NCI-H82 treated with DMSO at 0.1 percent for 48 hours (cell line): ENCODE data around the gene MSL3B.
"Not testable (repeated sequence)": the region's sequence is repeated elsewhere in the genome, so short reads cannot be mapped to it uniquely, and the experiment has no call there.

Source experiments
- DNase-seq: peaks from one replicate; lab custom pipeline; 2025; ENCODE audit not compliant: unreplicated experiment; lab: John Stamatoyannopoulos, UW

MSL3B gene

DNA sequence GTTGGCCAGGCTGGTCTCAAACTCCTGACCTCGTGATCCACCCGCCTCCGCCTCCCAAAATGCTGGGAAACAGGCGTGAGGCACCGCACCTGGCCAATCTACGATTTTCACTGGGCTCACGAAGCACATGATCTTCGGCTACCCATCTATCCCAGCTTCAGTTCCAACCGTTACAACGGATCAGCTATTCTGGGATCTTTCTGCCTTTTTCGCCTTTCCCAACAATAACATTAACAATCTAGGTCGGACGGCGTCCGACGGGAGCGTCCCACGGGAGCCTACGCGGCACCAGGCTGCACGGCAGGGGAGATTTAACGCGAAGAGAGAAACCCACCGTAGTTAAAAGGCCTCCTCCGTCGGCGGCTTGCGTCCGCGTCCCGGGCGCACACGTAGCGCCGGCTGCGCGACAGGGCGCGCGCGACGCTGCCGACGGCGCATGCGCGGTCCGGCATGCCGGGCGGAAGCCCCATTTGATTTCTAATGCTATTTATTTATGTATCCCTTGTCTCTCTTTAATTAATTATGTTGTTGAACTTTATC, at the start of gene MSL3B:
Gene MSL3B (minus strand): TSS at position 394 of the 540 bp plus-strand sequence.
- no peak for DNase-seq

DNA sequence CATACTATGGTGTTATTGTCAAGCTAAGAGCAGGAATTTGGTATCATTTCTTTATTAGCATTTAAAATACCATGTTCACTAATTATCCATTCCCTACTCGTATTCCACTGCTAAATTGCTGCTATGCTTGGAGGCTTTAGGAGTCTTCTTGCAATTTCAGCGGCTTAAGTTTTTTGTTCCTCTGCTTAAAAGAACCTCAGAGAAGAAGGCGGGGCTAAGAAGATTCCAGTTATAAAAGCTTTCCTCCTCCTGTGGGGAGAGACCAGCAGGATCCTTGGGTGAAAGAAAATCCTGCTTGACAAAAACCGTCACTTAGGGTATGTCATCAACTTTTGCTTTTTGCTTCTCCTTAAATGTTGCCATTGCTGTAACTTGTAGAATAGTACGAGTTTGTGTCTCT, 48.9 kb upstream of the MSL3B start, which contains the start of gene TRPM8:
Gene TRPM8 (plus strand): TSS at position 258 of the 400 bp plus-strand sequence. CDS start 9,165 bp downstream, outside the sequence.
- DNase-seq = peak; percentile 27

DNA sequence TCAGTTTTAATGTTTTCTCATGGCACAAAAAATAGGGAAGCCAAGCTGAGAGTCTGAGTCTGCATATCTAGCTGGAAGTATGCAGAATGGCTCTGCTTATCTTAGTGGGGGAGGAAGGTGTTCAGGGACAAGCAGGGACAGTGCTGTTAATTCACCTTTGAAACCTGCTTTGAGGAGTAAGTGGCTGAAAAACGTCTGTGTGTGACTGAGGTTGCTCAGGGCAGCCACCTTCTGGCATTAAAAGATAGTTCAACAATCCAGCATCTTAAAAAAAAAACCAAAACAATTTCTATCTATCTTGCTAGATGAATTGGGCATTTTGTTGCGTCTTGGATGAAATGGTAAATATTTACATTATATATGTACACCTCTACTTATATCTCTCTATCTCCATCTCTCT, 46.9 kb upstream of the MSL3B start:
- no peak for DNase-seq

DNA sequence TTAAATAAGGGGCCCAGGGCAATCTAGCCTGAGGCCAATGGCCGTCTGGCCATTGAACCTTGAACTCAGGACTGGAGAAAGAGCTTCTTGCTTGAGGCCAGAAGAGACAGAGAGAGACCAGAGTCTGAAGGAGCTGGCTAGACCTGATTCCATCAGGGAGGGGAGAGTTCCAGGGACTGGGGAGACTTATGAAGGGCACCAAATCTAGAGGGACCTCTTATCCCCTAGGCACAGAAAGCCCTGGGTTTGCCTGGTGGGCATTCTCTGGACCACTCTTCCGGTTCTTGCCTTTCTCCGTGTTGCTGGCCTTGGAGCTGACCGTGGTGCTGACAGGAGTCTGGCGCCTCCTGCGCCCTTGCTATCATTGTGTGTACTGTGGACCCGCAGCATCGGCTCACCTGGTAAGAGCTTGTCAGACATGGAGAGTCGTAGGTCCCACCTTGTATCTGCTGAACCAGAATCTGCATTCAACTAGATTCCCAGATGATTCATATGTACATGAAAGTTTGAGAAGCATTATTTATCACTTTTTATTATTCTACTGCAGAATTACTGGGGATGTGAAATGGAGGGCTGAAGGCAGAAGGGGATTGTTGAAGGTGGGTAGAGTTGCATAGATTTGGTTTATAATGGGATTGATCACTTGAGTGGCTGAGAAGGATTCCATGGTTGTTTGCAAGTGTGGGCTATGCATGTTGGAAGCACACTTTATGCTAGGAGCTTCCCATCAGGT, 44.7 kb upstream of the MSL3B start:
- no peak for DNase-seq

DNA sequence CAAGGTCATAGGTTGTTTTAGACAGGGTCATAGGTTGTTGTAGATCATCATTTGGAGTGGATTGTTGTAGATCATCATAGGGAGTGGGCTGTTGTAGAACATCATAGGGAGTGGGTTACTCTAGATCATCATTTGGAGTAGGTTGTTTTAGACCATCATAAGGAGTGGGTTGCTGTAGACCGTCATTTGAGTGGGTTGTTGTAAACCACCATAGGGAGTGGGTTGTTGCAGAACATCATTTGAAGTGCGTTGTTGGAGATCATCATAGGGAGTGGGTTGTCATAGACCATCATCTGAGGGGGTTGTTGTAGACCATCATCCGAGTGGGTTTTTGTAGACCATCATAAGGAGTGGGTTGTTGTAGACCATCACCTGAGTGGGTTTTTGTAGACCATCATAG, 39.4 kb upstream of the MSL3B start:
- no peak for DNase-seq

DNA sequence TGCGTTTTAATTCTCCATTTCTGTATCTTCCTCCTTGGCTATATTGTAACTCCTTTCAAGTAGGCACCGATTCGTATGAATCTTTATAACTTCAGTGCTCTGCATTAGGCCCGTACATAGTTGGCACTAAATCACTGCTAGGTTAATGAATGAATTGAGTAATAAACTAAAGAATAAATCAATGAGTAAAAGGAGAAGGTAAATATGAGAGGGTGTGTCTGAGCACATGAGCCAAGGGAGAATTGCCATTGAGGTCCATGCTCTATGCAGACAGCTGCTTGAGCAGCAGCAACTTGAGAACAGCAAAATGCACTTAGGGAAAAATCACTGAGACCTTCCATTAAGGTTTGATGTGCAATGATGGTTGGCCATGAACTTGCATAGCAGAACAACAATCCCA, 37.8 kb upstream of the MSL3B start:
- no peak for DNase-seq

DNA sequence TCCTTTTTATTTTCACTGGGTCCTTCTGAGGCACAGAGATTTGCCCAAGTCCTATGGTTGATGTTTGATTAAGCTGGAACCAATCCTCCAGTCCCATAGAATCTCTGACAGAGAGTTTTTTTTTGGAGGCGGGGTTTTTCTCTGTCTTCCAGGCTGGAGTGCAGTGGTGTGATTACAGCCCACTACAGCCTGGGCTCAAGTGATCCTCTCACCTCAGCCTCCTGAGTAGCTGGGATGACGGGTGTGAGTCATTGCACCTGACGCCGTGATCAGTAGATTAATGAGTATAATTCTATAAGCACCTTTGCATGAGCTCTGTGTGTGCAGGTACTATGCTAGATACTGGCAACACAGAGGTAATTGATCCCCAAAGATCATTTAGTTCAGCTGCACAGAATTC, 33.7 kb upstream of the MSL3B start:
- DNase-seq = no peak

DNA sequence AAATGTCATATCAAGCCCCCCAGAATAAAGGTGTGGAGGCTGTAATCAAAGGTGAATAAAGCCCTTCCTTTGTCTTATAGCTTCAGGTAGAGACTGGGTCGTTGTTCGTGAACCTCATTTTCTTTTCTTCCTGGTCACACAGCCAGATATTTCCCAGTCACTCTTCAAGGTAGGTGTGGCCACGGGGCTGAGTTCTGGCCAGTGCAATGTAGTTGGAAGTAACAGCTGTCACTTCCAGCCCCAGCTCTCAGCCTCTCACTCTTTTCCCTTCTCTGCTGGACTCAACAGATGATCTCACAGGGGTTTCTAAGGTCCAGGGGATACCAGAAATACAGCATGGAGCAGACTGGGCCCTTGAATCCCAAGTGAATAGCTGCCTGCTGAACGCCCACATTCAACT, 33.2 kb upstream of the MSL3B start:
- DNase-seq = no peak

DNA sequence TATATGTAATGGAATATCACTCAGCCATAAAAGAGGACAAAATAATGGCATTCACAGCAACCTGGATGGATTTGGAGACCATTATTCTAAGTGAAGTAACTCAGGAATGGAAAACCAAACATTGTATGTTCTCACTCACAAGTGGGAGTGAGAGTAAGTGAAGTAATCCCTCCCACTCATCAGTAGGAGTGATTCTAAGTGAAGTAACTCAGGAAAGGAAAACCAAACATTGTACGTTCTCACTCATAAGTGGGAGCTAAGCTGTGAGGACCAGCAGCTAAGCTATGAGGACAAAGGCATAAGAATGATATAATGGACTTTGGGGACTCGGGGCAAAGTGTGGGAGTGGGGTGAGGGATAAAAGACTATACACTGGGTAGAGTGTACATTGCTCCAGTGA, 28.1 kb upstream of the MSL3B start:
- DNase-seq = not testable (repeated sequence)

DNA sequence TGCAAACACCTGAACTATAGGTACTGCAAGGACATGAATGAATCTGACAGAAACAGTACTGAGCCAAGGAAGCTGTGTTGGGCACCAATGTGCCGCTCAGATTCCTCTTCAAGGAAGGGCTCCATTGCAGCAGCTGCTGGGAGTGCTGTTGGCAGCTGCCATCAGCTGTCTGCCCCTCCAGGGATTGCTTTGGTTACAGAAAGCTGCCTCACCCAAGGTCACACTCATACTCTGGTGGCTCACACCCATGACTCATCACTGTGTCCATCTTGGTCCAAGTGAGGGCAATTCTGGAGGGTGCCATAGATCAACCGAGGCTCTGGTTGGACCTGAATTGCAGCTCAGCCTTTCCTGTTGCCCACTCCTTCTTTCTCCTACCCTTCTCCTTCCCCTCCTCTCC, 24.6 kb upstream of the MSL3B start:
- DNase-seq = no peak

DNA sequence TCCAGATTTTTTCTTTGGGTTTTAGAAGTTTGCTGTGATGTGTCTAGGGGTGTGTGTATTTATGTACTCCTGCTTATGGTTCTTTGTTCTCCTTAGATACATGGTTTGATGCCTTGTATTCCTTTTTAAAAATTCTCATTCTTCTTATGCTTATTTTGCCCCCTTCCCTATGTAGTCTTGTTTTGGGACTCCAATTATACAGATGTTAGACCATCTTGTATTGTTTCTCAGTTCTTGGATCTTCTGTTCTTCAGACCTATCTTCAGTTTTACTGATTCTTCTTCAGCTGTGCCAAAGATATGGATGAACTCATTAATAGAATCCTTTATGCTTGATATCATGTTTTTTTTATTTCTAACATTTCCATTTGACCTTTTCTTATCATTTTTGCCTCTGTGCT, 14.2 kb upstream of the MSL3B start:
- no peak for DNase-seq

DNA sequence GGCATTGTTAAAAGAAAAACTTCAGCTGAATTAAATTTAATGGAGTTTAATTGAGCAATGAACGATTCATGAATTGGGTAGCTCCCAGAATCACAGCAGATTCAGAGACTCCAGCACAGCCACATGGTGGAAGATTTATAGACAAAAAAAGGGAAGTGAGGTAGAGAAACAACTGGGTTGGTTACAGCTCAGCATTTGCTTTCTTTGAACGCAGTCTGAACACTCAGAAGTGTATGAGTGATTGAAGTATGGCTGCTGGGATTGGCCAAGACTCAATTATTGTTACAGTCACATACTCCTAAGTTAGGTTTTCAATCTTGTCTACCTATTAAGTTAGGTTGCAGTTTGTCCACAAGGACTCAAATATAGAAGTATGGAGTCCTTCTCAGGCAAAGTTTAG, 3.9 kb upstream of the MSL3B start:
- not testable (repeated sequence) for DNase-seq

DNA sequence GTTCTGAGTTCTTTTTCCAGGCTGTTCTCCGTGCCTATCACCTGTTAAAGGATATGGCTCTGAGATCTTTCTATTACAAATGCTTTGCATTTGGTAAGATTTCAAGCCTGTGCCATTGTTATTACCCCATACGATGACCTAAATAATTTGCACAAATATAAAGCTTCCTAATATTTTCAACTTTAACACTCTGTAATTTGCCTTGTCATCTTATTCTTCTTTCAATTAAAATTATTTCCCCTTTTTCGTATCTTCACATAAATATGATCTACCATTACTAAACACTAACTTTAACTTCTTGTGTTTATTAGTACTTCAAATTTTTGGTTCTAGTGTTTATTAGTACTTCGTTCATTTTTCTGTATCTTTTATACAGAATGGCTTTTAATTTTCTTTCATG, 3.2 kb upstream of the MSL3B start:
- no peak for DNase-seq

DNA sequence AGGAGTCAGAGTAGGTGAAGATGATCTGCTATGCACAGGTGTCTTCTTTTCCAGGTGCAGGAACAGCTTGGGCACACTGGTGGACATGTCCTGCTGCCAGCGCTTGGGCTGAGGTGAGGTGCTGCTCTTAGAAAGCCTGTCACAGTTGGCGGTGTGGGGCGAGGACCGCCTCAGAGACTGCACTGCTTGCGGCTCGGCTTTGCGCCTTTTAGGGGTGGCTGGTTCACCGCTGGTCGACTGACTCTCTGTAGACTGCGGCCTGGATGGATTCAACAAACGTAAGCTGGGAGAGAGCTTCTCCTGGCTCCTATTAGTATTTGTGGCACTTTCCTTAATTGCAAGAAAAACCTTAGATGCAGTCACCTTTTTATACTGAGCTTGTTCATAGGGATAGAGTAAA, 1.7 kb downstream of the MSL3B start:
- DNase-seq = no peak

DNA sequence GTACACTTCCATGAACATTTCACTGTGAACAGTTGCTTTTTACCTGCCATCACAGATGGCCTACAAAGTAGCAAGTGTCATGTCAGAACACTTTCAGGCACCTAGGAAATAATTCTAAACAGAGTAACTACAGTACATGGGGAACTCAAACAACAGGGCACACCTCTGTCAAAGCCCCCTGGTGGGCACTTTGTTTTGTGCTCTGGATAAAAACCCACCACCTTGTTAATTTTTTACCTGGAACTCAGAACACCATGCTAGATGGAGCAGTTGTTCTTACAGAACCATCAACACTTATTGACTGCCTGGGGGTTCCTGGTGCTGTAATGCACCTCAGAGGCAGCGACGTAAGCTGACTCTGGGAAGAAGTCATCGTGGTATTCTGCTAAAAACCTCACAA, 2.3 kb downstream of the MSL3B start:
- peak; percentile 12 for DNase-seq

DNA sequence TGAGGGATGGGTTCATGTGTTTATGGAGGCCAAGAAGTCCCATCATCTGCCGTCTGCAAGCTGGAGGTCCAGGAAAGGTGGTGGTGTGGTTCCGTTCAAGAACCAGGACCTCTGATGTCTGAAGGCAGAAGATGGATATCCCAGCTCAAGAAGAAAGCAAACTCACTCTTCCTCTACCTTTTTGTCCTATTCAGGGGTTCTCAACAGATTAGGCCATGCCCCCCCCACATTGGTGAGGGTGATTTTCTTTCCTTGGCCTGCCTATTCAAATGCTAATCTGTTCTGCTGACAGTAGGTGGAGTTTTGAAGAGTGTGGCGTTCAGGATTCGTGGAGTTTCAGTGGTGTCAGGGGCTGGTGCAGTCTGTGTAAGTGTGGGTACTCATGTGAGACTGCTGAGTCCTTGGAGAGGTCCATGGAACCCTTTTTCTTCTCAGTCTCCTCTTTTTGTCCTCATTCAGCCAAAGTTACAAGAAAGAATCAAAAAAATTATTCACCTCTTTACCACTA, 5.9 kb downstream of the MSL3B start:
- no peak for DNase-seq

DNA sequence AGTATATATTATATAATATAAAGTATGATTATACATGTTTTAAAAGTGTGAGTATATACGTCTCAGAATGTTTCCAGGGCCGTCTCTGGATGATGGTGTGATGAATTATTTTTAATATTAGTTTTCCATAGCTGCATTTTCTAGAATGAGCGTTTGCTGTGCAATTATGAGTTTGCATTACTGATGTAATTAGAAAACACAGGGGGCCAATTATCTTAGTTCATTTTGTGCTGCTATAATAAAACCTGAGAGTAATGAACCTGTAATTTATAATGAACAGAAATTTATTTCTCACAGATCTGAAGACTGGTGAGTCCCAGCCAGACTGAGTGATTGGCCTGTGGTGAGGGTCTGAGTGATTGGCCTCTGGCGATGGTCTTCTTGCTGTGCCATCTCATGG, 9.9 kb downstream of the MSL3B start:
- no peak for DNase-seq

DNA sequence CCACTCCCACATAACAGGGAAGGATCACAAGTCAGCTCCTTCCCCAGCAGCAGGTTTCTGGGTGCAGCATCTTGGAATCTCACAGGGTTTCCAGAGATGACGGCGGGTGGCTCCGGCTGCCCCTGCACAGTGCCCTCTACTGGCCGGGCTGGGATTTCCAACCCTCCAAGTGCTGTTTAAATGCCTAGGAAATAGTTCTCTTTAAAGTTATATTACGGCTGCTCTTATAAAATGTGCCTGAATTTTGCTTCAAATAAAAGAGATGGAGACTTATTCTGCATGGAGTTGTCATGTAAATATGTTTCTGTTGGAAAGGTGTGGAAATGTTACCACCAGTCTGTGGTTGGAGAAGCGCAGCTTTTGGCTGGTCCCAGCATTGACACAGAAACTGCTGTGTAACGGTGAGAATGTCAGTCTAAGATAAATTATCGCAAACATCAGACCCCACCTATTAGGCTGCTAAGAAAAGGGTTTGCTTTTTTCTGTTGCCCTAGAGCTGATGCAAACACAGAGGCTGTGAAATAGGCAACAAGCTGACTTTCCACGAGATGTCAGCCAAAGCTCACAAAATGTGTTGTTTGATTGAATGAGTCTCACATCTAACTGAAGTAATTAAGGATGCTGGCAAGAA, 10.6 kb downstream of the MSL3B start:
- peak; percentile 21 for DNase-seq

DNA sequence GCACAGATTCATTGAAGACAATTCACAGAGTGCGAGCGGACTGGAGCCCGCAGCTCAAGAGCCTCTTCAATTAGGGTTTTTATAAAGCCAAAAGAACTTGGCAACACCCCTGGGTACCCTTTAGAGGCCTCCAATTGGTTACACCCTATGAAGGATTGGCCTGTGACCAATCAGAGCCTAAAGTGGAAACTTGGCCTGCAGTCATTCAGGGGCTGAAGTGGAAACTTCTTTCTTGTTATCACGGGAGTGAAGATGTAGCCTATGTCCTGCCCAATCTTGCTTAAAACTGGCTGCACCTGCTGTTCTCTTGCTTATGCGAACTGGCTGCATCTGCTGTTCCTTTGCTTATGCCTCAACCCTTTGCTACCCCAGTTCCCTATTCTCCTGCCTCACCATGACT, 12.0 kb downstream of the MSL3B start:
- DNase-seq = no peak

DNA sequence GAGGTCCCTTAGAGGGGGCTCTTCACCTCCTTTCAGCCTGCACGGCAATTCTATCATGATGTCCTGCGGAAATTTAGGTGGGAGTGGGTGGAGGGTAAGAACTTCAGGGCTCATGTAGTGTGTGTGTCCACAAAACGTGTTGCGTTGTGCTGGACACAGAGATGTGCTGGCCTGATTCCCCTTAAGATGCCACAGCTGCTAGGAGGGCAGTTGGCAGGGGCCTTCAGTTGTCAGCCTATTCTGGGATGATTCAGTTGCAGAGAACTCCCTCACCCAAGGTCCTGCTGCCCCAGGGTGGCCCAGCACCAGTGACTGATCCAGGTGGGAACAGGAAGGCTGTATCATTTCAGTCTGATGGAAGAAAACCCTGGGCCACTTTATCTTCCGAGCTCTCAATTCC, 12.8 kb downstream of the MSL3B start:
- DNase-seq = no peak

DNA sequence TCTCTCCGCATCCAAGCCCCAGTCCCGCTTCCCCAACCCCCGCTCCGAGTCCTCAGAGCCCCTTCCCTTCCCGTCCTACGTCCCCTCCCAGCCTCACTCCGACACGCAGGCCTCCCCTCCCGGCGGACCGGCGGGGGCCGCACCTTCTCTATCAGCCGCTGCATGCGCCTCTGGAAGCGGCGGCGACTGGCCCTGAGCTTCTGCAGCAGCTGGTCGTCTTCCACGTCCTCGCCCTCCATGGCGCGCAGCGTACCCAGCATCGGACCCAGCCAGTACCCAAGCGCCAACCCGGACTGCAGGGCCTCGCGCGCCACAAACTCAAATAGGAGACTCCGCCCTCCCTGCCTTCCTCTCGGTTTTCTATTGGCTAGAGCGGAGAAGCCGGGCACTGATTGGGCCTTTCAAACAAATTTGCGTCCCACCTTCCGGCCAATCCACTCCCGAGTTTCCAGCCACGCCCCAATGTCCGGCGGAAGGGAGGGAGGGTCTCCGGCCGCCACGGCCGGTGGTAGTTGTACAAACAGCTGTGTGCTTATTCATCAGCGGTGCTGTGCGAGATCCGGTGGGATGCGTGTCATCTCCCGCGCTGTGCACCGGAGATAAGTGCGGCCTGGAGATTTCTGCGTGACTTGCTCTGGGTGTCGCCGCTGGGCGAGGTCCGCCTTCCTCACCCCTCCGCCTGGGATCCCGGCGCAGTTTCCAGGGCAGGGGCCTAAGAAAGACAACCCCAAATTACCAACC, 13.8 kb downstream of the MSL3B start, which contains the start of gene HJURP:
Gene HJURP (minus strand): TSS at position 295 of the 741 bp plus-strand sequence. CDS start 35 bp downstream, at position 260.
- peak; percentile 96 for DNase-seq

DNA sequence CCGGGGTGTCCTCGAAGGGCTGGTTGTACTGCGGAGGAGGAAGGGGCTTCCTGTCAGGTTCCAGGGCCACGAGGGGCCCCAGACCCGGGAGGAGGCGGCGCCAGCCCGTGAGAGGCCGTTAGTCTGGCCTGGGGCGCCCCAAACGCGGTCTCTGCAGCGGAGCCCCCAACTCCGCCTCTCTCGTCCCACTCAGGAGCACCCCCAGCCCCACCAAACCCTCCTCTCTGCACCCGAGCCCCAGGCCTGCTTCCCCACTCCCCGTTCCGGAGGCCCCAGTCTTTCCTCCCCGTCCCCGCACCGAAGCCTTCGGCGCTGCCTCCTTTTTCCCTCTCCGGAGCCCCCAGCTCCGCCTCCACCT, 14.3 kb downstream of the MSL3B start:
- no peak for DNase-seq
